Memory B cell (primary cell): ENCODE data around the gene ADTRP.

Experiments used
- ATAC-seq: fragments of 150-1000 bp; cut with Tn5 transposase; 2 replicates; pipeline ENCODE4 v1.10.0; 2021; ENCODE audit warnings: low read depth, mild to moderate bottlenecking, moderate library complexity
- DNase-seq, 2 donors: peaks; one replicate each; pipeline ENCODE4 v3.0.0; 2022; ENCODE audit warnings: low spot score in 2 of 2
- H3K27ac Mint-ChIP-seq: one replicate; pipeline ENCODE4 v1.8.0; 2022; ENCODE audit warnings: mild to moderate bottlenecking, moderate library complexity, mixed read lengths
- H3K27me3 Mint-ChIP-seq: one replicate; pipeline ENCODE4 v1.8.0; 2022; ENCODE audit warnings: mixed read lengths
- H3K36me3 Mint-ChIP-seq: one replicate; pipeline ENCODE4 v1.8.0; 2022; ENCODE audit warnings: mild to moderate bottlenecking, mixed read lengths
- H3K4me1 Mint-ChIP-seq: one replicate; pipeline ENCODE4 v1.8.0; 2022; ENCODE audit warnings: mixed read lengths
- H3K4me3 Mint-ChIP-seq: one replicate; pipeline ENCODE4 v1.8.0; 2022; ENCODE audit warnings: mild to moderate bottlenecking, moderate library complexity, mixed read lengths
- H3K9me3 Mint-ChIP-seq: one replicate; pipeline ENCODE4 v1.8.0; 2022; ENCODE audit warnings: mixed read lengths

Gene ADTRP

GRCh38 chr6:11773581-11773980 is 5.0 kb downstream of the ADTRP start:
- no peak for ATAC-seq
- Mint-ChIP-seq H3K4me3 (no peak overlapping the region), H3K27ac (no peak overlapping the region)

DNA sequence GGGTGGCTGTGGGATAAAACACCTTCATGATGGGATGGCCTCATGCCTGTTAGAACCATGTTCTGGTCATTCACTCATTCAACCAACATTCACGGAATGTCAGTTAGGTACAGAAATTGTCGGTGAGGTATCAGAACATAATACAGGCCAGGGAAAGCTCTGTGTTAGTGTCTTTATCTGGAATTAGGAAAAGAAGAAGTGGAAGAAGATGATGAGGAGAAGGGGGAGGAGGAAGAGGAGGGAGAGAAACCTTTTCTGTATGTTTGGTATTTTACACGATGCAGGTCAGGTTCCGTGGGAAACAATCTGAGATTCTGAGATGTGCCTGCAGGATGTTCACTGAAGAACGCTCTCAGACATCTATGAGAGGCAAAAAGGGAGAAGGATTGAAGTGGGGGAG is 5.6 kb downstream of the ADTRP start:
- H3K4me3 Mint-ChIP-seq: no peak overlapping the region
- H3K36me3 Mint-ChIP-seq: no peaks in the 10 kb centered on the region
- no peaks in the 10 kb centered on the region for H3K9me3 Mint-ChIP-seq
- DNase-seq: no peak
- no peak overlapping the region for H3K27ac Mint-ChIP-seq
- peaks cover 2% of the 10 kb centered on the region for H3K4me1 Mint-ChIP-seq
- peaks cover 13% of the 10 kb centered on the region for H3K27me3 Mint-ChIP-seq
- ATAC-seq: no peak

More at GRCh38 chr6:11773581-11773980, 5.0 kb downstream of the ADTRP start:
- peaks cover 10% of the 10 kb centered on the region for H3K27me3 Mint-ChIP-seq
- H3K36me3 Mint-ChIP-seq: no peaks in the 10 kb centered on the region
- H3K9me3 Mint-ChIP-seq: no peaks in the 10 kb centered on the region
- no peak for DNase-seq
- peaks cover 2% of the 10 kb centered on the region for H3K4me1 Mint-ChIP-seq

GRCh38 chr6:11772109-11772825 is 6.3 kb downstream of the ADTRP start:
- Mint-ChIP-seq H3K4me3 (no peak overlapping the region), H3K36me3 (no peaks in the 10 kb centered on the region), H3K4me1 (peaks cover 2% of the 10 kb centered on the region), H3K9me3 (no peaks in the 10 kb centered on the region), H3K27ac (no peak overlapping the region), H3K27me3 (peaks cover 13% of the 10 kb centered on the region)
- no peak for ATAC-seq
- no peak for DNase-seq

GRCh38 chr6:11771473-11772048 is 7.0 kb downstream of the ADTRP start:
- Mint-ChIP-seq H3K9me3 (no peaks in the 10 kb centered on the region), H3K4me1 (peaks cover 2% of the 10 kb centered on the region), H3K4me3 (no peak overlapping the region), H3K36me3 (no peaks in the 10 kb centered on the region), H3K27me3 (peaks cover 13% of the 10 kb centered on the region), H3K27ac (no peak overlapping the region)
- no peak for DNase-seq
- no peak for ATAC-seq

DNA sequence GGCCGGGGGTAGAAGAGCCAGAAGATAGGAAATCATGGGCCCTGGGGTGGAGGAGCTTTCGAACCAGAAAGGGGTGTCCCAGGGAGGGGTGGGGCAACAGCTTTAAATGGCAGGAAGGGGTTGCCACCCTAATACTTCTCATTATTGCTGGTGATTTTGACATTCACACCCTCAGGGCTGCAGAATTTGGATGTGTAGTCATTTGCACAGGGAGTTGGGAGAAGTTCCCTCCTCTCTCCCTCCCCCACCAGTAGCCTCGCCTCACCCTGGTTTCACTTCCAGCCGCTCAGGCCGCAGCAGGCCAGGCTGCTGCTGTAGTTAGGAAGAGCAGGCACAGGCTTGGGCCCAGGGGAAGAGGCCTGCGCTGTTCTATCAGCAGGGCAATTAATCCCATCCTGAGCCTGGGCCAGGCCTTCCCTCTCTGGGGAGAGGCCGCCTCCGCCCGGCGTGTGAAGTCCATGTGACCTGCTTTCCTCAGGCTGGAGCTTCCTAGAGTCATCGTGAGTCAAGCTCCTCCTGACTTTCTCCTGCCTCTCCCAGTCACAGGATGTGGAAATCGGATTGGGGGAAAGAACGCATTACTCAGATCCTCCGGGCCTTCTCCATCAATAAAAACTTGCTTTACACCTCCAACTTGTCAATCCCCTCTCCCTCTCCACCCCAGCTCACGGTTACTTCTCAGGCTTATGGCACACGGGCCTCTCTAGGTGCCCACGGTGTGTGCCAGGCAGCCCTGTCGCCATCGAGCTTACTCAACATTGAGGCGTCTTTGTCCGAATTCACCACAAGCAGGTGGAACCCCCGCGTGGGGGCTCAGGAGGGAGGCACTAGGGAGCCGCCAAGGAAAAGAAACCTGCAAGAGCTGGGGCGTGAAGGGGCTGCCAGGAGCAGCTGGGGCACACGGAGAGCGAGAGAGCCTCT is 7.8 kb downstream of the ADTRP start:
- Mint-ChIP-seq H3K27me3 (peaks cover 13% of the 10 kb centered on the region), H3K36me3 (no peaks in the 10 kb centered on the region), H3K9me3 (no peaks in the 10 kb centered on the region), H3K27ac (no peak overlapping the region), H3K4me1 (peaks cover 2% of the 10 kb centered on the region), H3K4me3 (no peak overlapping the region)
- DNase-seq (no peak), ATAC-seq (peak; percentile 42)

DNA sequence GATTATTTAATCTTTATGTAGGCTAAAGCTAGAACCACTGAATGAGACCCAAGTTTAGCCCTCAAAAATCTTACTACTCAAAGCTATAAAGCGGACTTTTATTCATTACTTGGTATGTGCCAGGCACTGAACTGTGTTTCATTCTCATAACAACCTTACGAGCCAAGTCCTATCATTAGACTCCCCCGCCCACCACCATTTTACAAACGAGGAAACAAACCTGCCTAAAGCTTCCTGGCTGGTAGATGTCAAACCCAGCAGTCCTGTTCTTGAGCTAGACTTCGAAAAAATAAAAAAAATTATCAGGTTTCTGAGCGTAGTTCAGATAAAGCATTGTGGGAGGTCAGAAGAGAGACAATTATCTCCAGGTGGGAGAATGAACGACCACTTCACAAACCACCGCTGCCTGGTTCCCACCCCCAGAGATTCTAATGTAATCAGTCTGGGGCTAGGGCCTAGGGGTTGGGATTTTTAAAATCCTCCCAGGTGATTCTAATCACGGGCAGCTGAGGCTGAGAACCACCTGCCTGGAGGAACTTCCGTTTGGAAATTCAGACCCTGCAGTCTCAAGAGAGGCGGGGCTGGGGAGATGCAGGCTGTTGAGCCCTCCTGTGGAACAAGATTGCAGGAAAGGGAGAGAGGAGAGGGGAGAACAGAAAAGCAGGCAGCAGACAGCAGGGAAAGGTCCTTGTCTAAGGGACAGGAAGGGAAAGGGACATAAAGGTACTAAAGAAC is 8.6 kb downstream of the ADTRP start:
- no peak overlapping the region for H3K4me3 Mint-ChIP-seq
- H3K4me1 Mint-ChIP-seq: peaks cover 2% of the 10 kb centered on the region
- H3K27me3 Mint-ChIP-seq: peaks cover 15% of the 10 kb centered on the region
- DNase-seq (no peak), ATAC-seq (no peak)
- no peak overlapping the region for H3K27ac Mint-ChIP-seq
- no peaks in the 10 kb centered on the region for H3K36me3 Mint-ChIP-seq
- H3K9me3 Mint-ChIP-seq: no peaks in the 10 kb centered on the region

- Mint-ChIP-seq H3K36me3 (no peaks in the 10 kb centered on the region), H3K4me3 (no peak overlapping the region), H3K9me3 (no peaks in the 10 kb centered on the region), H3K27me3 (peaks cover 16% of the 10 kb centered on the region), H3K27ac (peak overlapping the region; percentile 17), H3K4me1 (peaks cover 2% of the 10 kb centered on the region)
- ATAC-seq (no peak), DNase-seq (no peak)
These were observed 9.4 kb downstream of the ADTRP start for GRCh38 chr6:11769244-11769643.

GRCh38 chr6:11767978-11768756 is 10.4 kb downstream of the ADTRP start:
- H3K9me3 Mint-ChIP-seq: no peaks in the 10 kb centered on the region
- peaks cover 17% of the 10 kb centered on the region for H3K27me3 Mint-ChIP-seq
- DNase-seq (no peak), ATAC-seq (no peak)
- H3K4me1 Mint-ChIP-seq: peaks cover 2% of the 10 kb centered on the region
- no peak overlapping the region for H3K27ac Mint-ChIP-seq
- H3K4me3 Mint-ChIP-seq: no peak overlapping the region
- H3K36me3 Mint-ChIP-seq: no peaks in the 10 kb centered on the region

DNA sequence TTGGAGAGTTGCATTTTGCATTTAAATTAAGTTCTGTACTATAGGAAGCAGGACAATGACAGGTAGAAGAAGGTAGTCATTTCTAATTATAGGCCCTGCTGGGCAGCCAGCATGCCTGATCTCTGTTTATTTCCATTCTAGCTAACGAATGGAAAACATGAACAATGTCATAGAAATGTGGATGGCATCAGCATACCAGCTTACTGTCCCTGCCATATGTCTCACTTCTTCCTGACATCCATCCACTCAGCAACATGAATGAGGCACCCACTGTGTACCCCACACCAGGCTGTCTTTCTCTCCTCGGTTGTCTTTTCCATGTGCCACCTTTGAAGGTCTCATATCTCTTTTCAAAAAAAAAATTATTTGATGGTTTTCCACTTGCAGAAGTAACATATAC is 11.1 kb downstream of the ADTRP start:
- H3K36me3 Mint-ChIP-seq: no peaks in the 10 kb centered on the region
- no peak overlapping the region for H3K27ac Mint-ChIP-seq
- no peaks in the 10 kb centered on the region for H3K9me3 Mint-ChIP-seq
- no peak overlapping the region for H3K4me3 Mint-ChIP-seq
- ATAC-seq (no peak), DNase-seq (no peak)
- peaks cover 2% of the 10 kb centered on the region for H3K4me1 Mint-ChIP-seq
- peaks cover 11% of the 10 kb centered on the region for H3K27me3 Mint-ChIP-seq

- H3K27me3 Mint-ChIP-seq: peaks cover 11% of the 10 kb centered on the region
- no peaks in the 10 kb centered on the region for H3K9me3 Mint-ChIP-seq
- H3K27ac Mint-ChIP-seq: no peak overlapping the region
- DNase-seq (no peak), ATAC-seq (no peak)
- peaks cover 2% of the 10 kb centered on the region for H3K4me1 Mint-ChIP-seq
- H3K36me3 Mint-ChIP-seq: no peaks in the 10 kb centered on the region
- H3K4me3 Mint-ChIP-seq: no peak overlapping the region
These were observed 11.8 kb downstream of the ADTRP start for GRCh38 chr6:11766589-11767450.

- no peak overlapping the region for H3K27ac Mint-ChIP-seq
- H3K27me3 Mint-ChIP-seq: peaks cover 13% of the 10 kb centered on the region
- ATAC-seq: no peak
- H3K4me3 Mint-ChIP-seq: no peak overlapping the region
- no peak for DNase-seq
- H3K36me3 Mint-ChIP-seq: no peaks in the 10 kb centered on the region
- peaks cover 2% of the 10 kb centered on the region for H3K4me1 Mint-ChIP-seq
- H3K9me3 Mint-ChIP-seq: no peaks in the 10 kb centered on the region
These were observed 12.6 kb downstream of the ADTRP start for GRCh38 chr6:11766043-11766442.

DNA sequence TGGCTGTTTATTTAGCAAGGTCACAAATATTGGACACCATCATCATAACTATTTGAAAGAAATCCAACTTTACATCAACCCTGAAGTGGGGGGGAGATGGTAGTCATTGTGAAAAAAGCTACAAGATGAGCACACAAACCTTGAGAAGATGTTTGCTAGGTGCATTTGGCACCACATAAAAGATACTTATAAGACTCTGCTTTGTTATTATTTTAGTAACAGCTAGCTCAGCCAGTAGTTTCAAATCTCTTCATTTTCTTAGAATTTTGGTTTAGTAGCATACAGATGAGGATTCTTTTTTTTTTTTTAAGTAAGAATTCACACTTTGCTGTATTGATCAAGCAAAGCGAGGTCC is 14.4 kb downstream of the ADTRP start:
- no peak overlapping the region for H3K27ac Mint-ChIP-seq
- ATAC-seq (no peak), DNase-seq (no peak)
- no peaks in the 10 kb centered on the region for H3K9me3 Mint-ChIP-seq
- peaks cover 17% of the 10 kb centered on the region for H3K27me3 Mint-ChIP-seq
- H3K36me3 Mint-ChIP-seq: no peaks in the 10 kb centered on the region
- H3K4me1 Mint-ChIP-seq: no peaks in the 10 kb centered on the region
- H3K4me3 Mint-ChIP-seq: no peak overlapping the region
